GM12878 (cell line): ENCODE measurements around the gene SBF1. TPM values are rescaled to one million over a fixed set of nuclear protein-coding genes. Genes with fewer than 3 reads are reported as not detected.

ENCODE experiments used
- ATAC-seq: fragments of 200-7000 bp; cut with Tn5 transposase; 3 replicates; pipeline ENCODE4 v1.9.1; 2020; ENCODE audit warnings: mild to moderate bottlenecking, moderate library complexity
- BruUV-seq: library from RNA; stranded (reverse); fragments of 400-500 nt; replicated peaks from 2 replicates; lab custom pipeline; 2021; lab: Mats Ljungman, UMichigan
- CTCF ChIA-PET: fragments of 300-600 bp; sonication (Branson Sonifier 250); formaldehyde crosslinking; extraction: SDS; loops from one replicate; lab custom pipeline; 2021; ENCODE audit warnings: inconsistent platforms; lab: Yijun Ruan, JAX
- POLR2A ChIA-PET: fragments of 350-600 bp; formaldehyde crosslinking; extraction: SDS; loops from one replicate; lab custom pipeline; 2021; ENCODE audit warnings: inconsistent platforms; lab: Charles Lee
- RAD21 ChIA-PET: fragments of 300-600 bp; sonication (Branson Sonifier 250); formaldehyde crosslinking; loops from one replicate; lab custom pipeline; 2023; ENCODE audit warnings: antibody characterized with exemption; ENCODE audit not compliant: unreplicated experiment; lab: Charles Lee
- SMC1A ChIA-PET: fragments of 300-600 bp; sonication (Branson Sonifier 250); formaldehyde crosslinking; loops from one replicate; lab custom pipeline; 2023; ENCODE audit not compliant: unreplicated experiment, uncharacterized antibody; lab: Charles Lee
- DNase-seq: peaks from one replicate; pipeline ENCODE4 v3.0.0-alpha.2; 2011; ENCODE audit warnings: low read depth, low spot score
- FAIRE-seq: peaks from 3 replicates; lab custom pipeline; 2011; peaks lifted over from hg19 to GRCh38; lab: Jason Lieb, UNC
- H2AFZ ChIP-seq: 2 replicates; pipeline ENCODE4 v1.6.0; 2011; ENCODE audit warnings: low read depth, low read length, control low read depth; ENCODE audit not compliant: control insufficient read depth
- H3K27ac ChIP-seq: 2 replicates; pipeline ENCODE4 v1.5.1; 2011; ENCODE audit warnings: control low read depth; ENCODE audit not compliant: control insufficient read depth, insufficient read depth
- H3K27me3 ChIP-seq, 2 experiments: replicated peaks in 1 of 2; 2 replicates each; pipeline versions ENCODE4 v1.6.0 to v1.6.1; 2011; ENCODE audit warnings: low read length in 1 of 2; ENCODE audit not compliant: control insufficient read depth in 2 of 2, insufficient read depth in 2 of 2
- H3K36me3 ChIP-seq, 2 experiments: 2 replicates each; pipeline ENCODE4 v1.5.1; 2011; ENCODE audit warnings: low read length in 1 of 2; ENCODE audit not compliant: control insufficient read depth in 2 of 2, insufficient read depth in 2 of 2
- H3K4me1 ChIP-seq: 2 replicates; pipeline ENCODE4 v1.6.1; 2011; ENCODE audit warnings: mild to moderate bottlenecking, low read length, moderate library complexity, mixed read lengths; ENCODE audit not compliant: control insufficient read depth, insufficient read depth
- H3K4me2 ChIP-seq: 2 replicates; pipeline ENCODE4 v1.6.0; 2011; ENCODE audit warnings: control low read depth; ENCODE audit not compliant: control insufficient read depth, insufficient read depth
- H3K4me3 ChIP-seq: fragments of 200-600 bp; sonication (generic); 2 replicates; pipeline ENCODE4 v1.5.1; 2016
- H3K79me2 ChIP-seq: 2 replicates; pipeline ENCODE4 v1.6.0; 2011; ENCODE audit warnings: low read length; ENCODE audit not compliant: control insufficient read depth, insufficient read depth
- H3K9ac ChIP-seq: 2 replicates; pipeline ENCODE4 v1.8.0; 2011; ENCODE audit warnings: low read length, control low read depth, mixed read lengths; ENCODE audit not compliant: control insufficient read depth, insufficient read depth
- H3K9me3 ChIP-seq: replicated peaks from 3 replicates; pipeline ENCODE4 v1.5.1; 2011; ENCODE audit warnings: mild to moderate bottlenecking, low read length; ENCODE audit not compliant: control insufficient read depth, insufficient read depth
- H4K20me1 ChIP-seq: 2 replicates; pipeline ENCODE4 v1.6.0; 2011; ENCODE audit not compliant: control insufficient read depth, insufficient read depth
- ATF3 ChIP-seq: IDR thresholded peaks from 2 replicates; pipeline ENCODE4 v1.6.1; 2011; ENCODE audit warnings: low read depth, mild to moderate bottlenecking, low read length, moderate library complexity, borderline replicate concordance; ENCODE audit errors: extremely low read depth
- ATF7 ChIP-seq: fragments of 450-650 bp; IDR thresholded peaks from 2 replicates; pipeline ENCODE4 v1.6.1; 2016; ENCODE audit warnings: low read depth, mild to moderate bottlenecking
- BCL11A ChIP-seq: IDR thresholded peaks from 2 replicates; pipeline ENCODE4 v1.6.1; 2011; ENCODE audit warnings: low read depth, low read length
- BHLHE40 ChIP-seq, 2 experiments: fragments of 450-650 bp in 1 of 2; IDR thresholded peaks; 2 replicates each; pipeline ENCODE4 v1.6.1; 2011 to 2017; ENCODE audit warnings: low read depth in 2 of 2, borderline replicate concordance in 1 of 2, improper control_type of control experiment in 1 of 2, low read length in 1 of 2, mild to moderate bottlenecking in 1 of 2
- CEBPZ ChIP-seq: fragments of 150-350 bp; IDR thresholded peaks from 2 replicates; pipeline ENCODE4 v1.6.1; 2016; ENCODE audit warnings: low read depth, low read length
- FOXM1 ChIP-seq: IDR thresholded peaks from 2 replicates; pipeline ENCODE4 v1.6.1; 2012; ENCODE audit warnings: low read depth, mild to moderate bottlenecking, inconsistent platforms, low read length, moderate library complexity
- HDAC6 ChIP-seq: fragments of 200-600 bp; sonication (generic); IDR thresholded peaks from one replicate; pipeline ENCODE4 v1.8.0; 2017; ENCODE audit warnings: antibody characterized with exemption; ENCODE audit not compliant: unreplicated experiment
- MYC ChIP-seq: IDR thresholded peaks from 2 replicates; pipeline ENCODE4 v1.6.1; 2011; ENCODE audit warnings: mild to moderate bottlenecking, low read length, moderate library complexity, inconsistent platforms; ENCODE audit not compliant: insufficient read depth, insufficient replicate concordance, insufficient read length, severe bottlenecking
- NFYB ChIP-seq: IDR thresholded peaks from 2 replicates; pipeline ENCODE4 v1.6.1; 2011; ENCODE audit warnings: low read depth, mild to moderate bottlenecking, low read length, improper control_type of control experiment, moderate library complexity; ENCODE audit not compliant: insufficient read depth
- NKRF ChIP-seq: fragments of 450-650 bp; conservative IDR thresholded peaks from 2 replicates; pipeline ENCODE4 v1.6.1; 2017; ENCODE audit warnings: mild to moderate bottlenecking, moderate library complexity
- NR2C1 ChIP-seq: fragments of 450-650 bp; IDR thresholded peaks from 2 replicates; pipeline ENCODE4 v1.6.1; 2017; ENCODE audit warnings: antibody characterized with exemption, mild to moderate bottlenecking, moderate library complexity
- NR2C2 ChIP-seq: IDR thresholded peaks from 2 replicates; pipeline ENCODE4 v1.6.1; 2011; ENCODE audit warnings: borderline replicate concordance, low read depth; ENCODE audit not compliant: control insufficient read depth, insufficient read length
- RCOR1 ChIP-seq: conservative IDR thresholded peaks from 2 replicates; pipeline ENCODE4 v1.6.1; 2012; ENCODE audit warnings: low read depth, low read length, improper control_type of control experiment
- SUPT20H ChIP-seq: IDR thresholded peaks from 2 replicates; pipeline ENCODE4 v1.6.1; 2011; ENCODE audit warnings: low read depth, mild to moderate bottlenecking, low read length, moderate library complexity, borderline replicate concordance; ENCODE audit not compliant: control insufficient read depth
- TAF1 ChIP-seq: IDR thresholded peaks from 2 replicates; pipeline ENCODE4 v1.6.1; 2011; ENCODE audit warnings: mild to moderate bottlenecking, low read depth, low read length, borderline replicate concordance
- TCF3 ChIP-seq: IDR thresholded peaks from 2 replicates; pipeline ENCODE4 v1.6.1; 2012; ENCODE audit warnings: low read depth, mild to moderate bottlenecking, low read length, borderline replicate concordance; ENCODE audit not compliant: insufficient read depth
- YBX1 ChIP-seq: fragments of 450-650 bp; IDR thresholded peaks from 2 replicates; pipeline ENCODE4 v1.6.1; 2016; ENCODE audit warnings: antibody characterized with exemption
- YY1 ChIP-seq: IDR thresholded peaks from 2 replicates; pipeline ENCODE4 v1.6.1; 2011; ENCODE audit warnings: low read depth, mild to moderate bottlenecking, low read length
- ZNF24 ChIP-seq: fragments of 450-650 bp; IDR thresholded peaks from 2 replicates; pipeline ENCODE4 v1.6.1; 2017; ENCODE audit warnings: antibody characterized with exemption, mild to moderate bottlenecking
- WGBS: methylation state at CpG from one replicate; pipeline ENCODE4 v1.1.6; 2016; ENCODE audit warnings: low lambda C conversion rate; ENCODE audit not compliant: insufficient replicate concordance, insufficient coverage; ENCODE audit errors: missing lambda C conversion rate; 5-methylcytosine and 5-hydroxymethylcytosine counted together
- in situ Hi-C: fragments of 300-500 bp; cut with MboI; formaldehyde crosslinking; loops from 9 replicates; pipeline ENCODE4 v1.14.3; 2018; ENCODE audit warnings: mixed read lengths
- intact Hi-C: fragments of 100-400 bp; cut with micrococcal nuclease; formaldehyde crosslinking; loops from one replicate; pipeline ENCODE4 v1.14.2; 2022; ENCODE audit not compliant: unreplicated experiment
- polyA plus RNA-seq, 11 experiments: library from polyadenylated mRNA; depleted of rRNA in 4 of 11; unstranded in 6 of 11; stranded (reverse) in 5 of 11; fragments of >200 nt; fragmentation: Nextera tagmentation in 4 of 11; fragmentation: Illumina TruSeq in 1 of 11; extraction: Ambion mirVana in 4 of 11; extraction: Trizol in 1 of 11; gene quantifications; 1 replicate in 1 of 11; 2 replicates in 10 of 11; pipeline versions ENCODE4 v1.2.1 to v1.2.3, GENCODE V29; 2011 to 2016; ENCODE audit warnings: inconsistent platforms in 2 of 11, missing spikeins in 2 of 11, low read depth in 1 of 11
- total RNA-seq, 4 experiments: library from RNA; depleted of rRNA in 3 of 4; stranded (reverse); fragments of >200 nt in 3 of 4; fragmentation: Illumina TruSeq in 1 of 4; extraction: Trizol in 1 of 4; gene quantifications; 2 replicates each; pipeline versions ENCODE4 v1.2.1 to v1.2.3, GENCODE V29; 2013 to 2021

The SBF1 gene
- total and polyA plus RNA-seq, 10 of the 15 experiments (the other 5 are each of a cell fraction or from before 2014, with no cell fraction given): 0.23 to 95.0 (median 17.8) TPM

GRCh38 chr22:50488006-50488677, 13.3 kb upstream of the SBF1 start:
- no peak for ATAC-seq
- H2AFZ ChIP-seq: no peak overlapping the region
- no peaks in the 10 kb centered on the region for H3K27me3 ChIP-seq
- POLR2A ChIA-PET: no interaction called here
- in situ Hi-C loops: no loop called here
- RAD21 ChIA-PET: no interaction called here
- no TSS peak for BruUV-seq
- no peaks in the 10 kb centered on the region for H3K9me3 ChIP-seq
- H4K20me1 ChIP-seq: no peaks in the 10 kb centered on the region
- H3K4me1 ChIP-seq: peaks cover 5% of the 10 kb centered on the region
- no peaks in the 10 kb centered on the region for H3K36me3 ChIP-seq
- no peak overlapping the region for H3K4me3 ChIP-seq
- FAIRE-seq: no peak
- no peak overlapping the region for H3K4me2 ChIP-seq
- CTCF ChIA-PET: no interaction called here
- SMC1A ChIA-PET: no interaction called here
- no peak overlapping the region for H3K27ac ChIP-seq
- no peaks in the 10 kb centered on the region for H3K79me2 ChIP-seq
- DNase-seq: no peak
- 48% methylated on average over 11 of the region's 18 CpGs for WGBS
- no peak overlapping the region for H3K9ac ChIP-seq
- intact Hi-C loops: no loop called here
- TF ChIP-seq TAF1 (no peak), HDAC6 (no peak), TCF3 (no peak), CEBPZ (no peak), ATF7 (no peak), YY1 (no peak), NKRF (no peak), MYC (no peak), SUPT20H (no peak), YBX1 (no peak), ZNF24 (no peak), FOXM1 (no peak), ATF3 (no peak), BCL11A (no peak), BHLHE40 (IDR thresholded peaks at IDR 0.05; ENCODE audit: borderline replicate concordance in 1 of 2, low read depth in 2 of 2, low read length in 1 of 2) (no peak), NFYB (no peak), RCOR1 (no peak), NR2C2 (no peak), NR2C1 (no peak)
